HG02852 (cell line): ENCODE data around the gene TEK.

Source experiments
- ATAC-seq: cut with Tn5 transposase; IDR thresholded peaks from one replicate; pipeline ENCODE4 v1.9.1; 2021; ENCODE audit warnings: mild to moderate bottlenecking, moderate library complexity; ENCODE audit not compliant: unreplicated experiment

Gene TEK

GRCh38 chr9:27118916-27119315 lies 9.9 kb downstream of the TEK start:
- ATAC-seq, result no peak

- no peak for ATAC-seq
Measured at GRCh38 chr9:27124151-27124550, 15.1 kb downstream of the TEK start.

- ATAC-seq, result no peak
Measured at GRCh38 chr9:27125030-27125429, 16.0 kb downstream of the TEK start.

- no peak for ATAC-seq
Measured at GRCh38 chr9:27125936-27126335, 16.9 kb downstream of the TEK start.

- ATAC-seq, result no peak
Measured at GRCh38 chr9:27126670-27127069, 17.6 kb downstream of the TEK start.

GRCh38 chr9:27129221-27129620 lies 20.2 kb downstream of the TEK start:
- no peak for ATAC-seq

- ATAC-seq, result no peak
Measured at GRCh38 chr9:27131731-27132130, 22.7 kb downstream of the TEK start.

- ATAC-seq, result no peak
Measured at GRCh38 chr9:27133817-27134216, 24.8 kb downstream of the TEK start.

GRCh38 chr9:27142299-27142930 lies 33.4 kb downstream of the TEK start:
- ATAC-seq, result no peak

GRCh38 chr9:27145143-27145542 lies 36.1 kb downstream of the TEK start:
- ATAC-seq, result no peak

- no peak for ATAC-seq
Measured at GRCh38 chr9:27149651-27150050, 40.6 kb downstream of the TEK start.

- no peak for ATAC-seq
Measured at GRCh38 chr9:27150746-27151406, 41.9 kb downstream of the TEK start.

GRCh38 chr9:27151693-27152404 lies 42.8 kb downstream of the TEK start:
- ATAC-seq, result no peak

GRCh38 chr9:27152405-27152718 lies 43.3 kb downstream of the TEK start:
- no peak for ATAC-seq

GRCh38 chr9:27154908-27155307 lies 45.9 kb downstream of the TEK start:
- no peak for ATAC-seq

GRCh38 chr9:27157097-27157496 lies 48.1 kb downstream of the TEK start:
- no peak for ATAC-seq

GRCh38 chr9:27157736-27158135 lies 48.7 kb downstream of the TEK start:
- ATAC-seq, result no peak

- no peak for ATAC-seq
Measured at GRCh38 chr9:27160636-27161035, 51.6 kb downstream of the TEK start.

- ATAC-seq, result no peak
Measured at GRCh38 chr9:27162045-27162444, 53.0 kb downstream of the TEK start.

GRCh38 chr9:27165068-27165467 lies 56.0 kb downstream of the TEK start:
- ATAC-seq, result no peak

GRCh38 chr9:27165670-27166069 lies 56.6 kb downstream of the TEK start:
- ATAC-seq, result no peak

GRCh38 chr9:27168496-27168895 lies 59.5 kb downstream of the TEK start:
- no peak for ATAC-seq
